Posterior cingulate gyrus (tissue), 11 donors: ENCODE measurements around the gene DPP9.

Experiments
- DNase-seq, 10 donors: peaks; one replicate each; pipeline versions ENCODE4 v3.0.0 to v3.0.0-alpha.2; 2020 to 2021; ENCODE audit warnings: mixed read lengths in 3 of 10
- intact Hi-C: fragments of 100-400 bp; cut with DNase I; formaldehyde crosslinking; loops from one replicate; pipeline ENCODE4 v1.15.1; 2023

Gene DPP9

GRCh38 chr19:4638828-4639530 is 84.7 kb downstream of the DPP9 start, which contains the start of gene TNFAIP8L1:
TSS of gene TNFAIP8L1 (plus strand) at chr19:4639516. CDS start at chr19:4651870, 12,354 bp downstream.
- intact Hi-C loops: loop anchor here (5.0 kb wide), 1 partner anchor 82 kb away; the partner anchor contains the start of gene SEMA6B
- DNase-seq: peak; percentile 89 to 99 (median 96)

GRCh38 chr19:4638317-4638716 is 85.3 kb downstream of the DPP9 start:
- intact Hi-C loops: loop anchor here (5.0 kb wide), 1 partner anchor 81 kb away; the partner anchor contains the start of gene SEMA6B

GRCh38 chr19:4636761-4637160 is 86.9 kb downstream of the DPP9 start:
- DNase-seq: no peak
- intact Hi-C loops: loop anchor here (2.0 to 5.0 kb wide), 2 partner anchors 60 to 79 kb away; partner anchors contain the start of gene SEMA6B

More at GRCh38 chr19:4638317-4638716, 85.3 kb downstream of the DPP9 start:
- no peak for DNase-seq

GRCh38 chr19:4636151-4636717 is 87.4 kb downstream of the DPP9 start:
- intact Hi-C loops: loop anchor here (2.0 to 5.0 kb wide), 2 partner anchors 59 to 79 kb away; partner anchors contain the start of gene SEMA6B
- DNase-seq: peak in 9 of 10 donors; percentile 32 to 95 (median 62)

GRCh38 chr19:4635754-4636116 is 87.9 kb downstream of the DPP9 start:
- DNase-seq: no peak
- intact Hi-C loops: loop anchor here (2.0 to 5.0 kb wide), 2 partner anchors 59 to 78 kb away; partner anchors contain the start of gene SEMA6B

- intact Hi-C loops: no loop called here
- DNase-seq: peak in 6 of 10 donors; percentile 43 to 91 (median 52)
Observed at GRCh38 chr19:4633140-4633967, 90.3 kb downstream of the DPP9 start.
